H1 (cell line): Measurements from ENCODE around the gene RND2. TPM values are rescaled to one million over a fixed set of nuclear protein-coding genes. Genes with fewer than 3 reads are reported as not detected.

Experiments used
- ATF2 ChIP-seq: IDR thresholded peaks from 2 replicates; pipeline ENCODE4 v1.6.1; 2012; ENCODE audit warnings: low read length, inconsistent platforms
- ATF3 ChIP-seq: IDR thresholded peaks from 2 replicates; pipeline ENCODE4 v1.6.1; 2011; ENCODE audit warnings: low read depth, mild to moderate bottlenecking, low read length; ENCODE audit not compliant: insufficient read depth
- CEBPB ChIP-seq: IDR thresholded peaks from 2 replicates; pipeline ENCODE4 v1.6.1; 2012; ENCODE audit warnings: low read depth, low read length
- CREB1 ChIP-seq: IDR thresholded peaks from 2 replicates; pipeline ENCODE4 v1.6.1; 2012; ENCODE audit warnings: inconsistent platforms
- PHF8 ChIP-seq: fragments of 200-600 bp; sonication (generic); conservative IDR thresholded peaks from 2 replicates; pipeline ENCODE4 v1.7.1; 2012; ENCODE audit warnings: low read depth, mild to moderate bottlenecking, inconsistent platforms, low read length, moderate library complexity
- POLR2AphosphoS5 ChIP-seq: IDR thresholded peaks from 2 replicates; pipeline ENCODE4 v1.6.1; 2011; ENCODE audit warnings: low read depth, low read length
- SIN3A ChIP-seq, 2 experiments: IDR thresholded peaks in 1 of 2; conservative IDR thresholded peaks in 1 of 2; 2 replicates each; pipeline ENCODE4 v1.6.1; 2011 to 2012; ENCODE audit warnings: low read length in 2 of 2, improper control_type of control experiment in 1 of 2, low read depth in 1 of 2, mild to moderate bottlenecking in 1 of 2
- SP2 ChIP-seq: IDR thresholded peaks from 2 replicates; pipeline ENCODE4 v1.6.1; 2012; ENCODE audit warnings: mild to moderate bottlenecking, low read length, inconsistent platforms
- TAF1 ChIP-seq: IDR thresholded peaks from 2 replicates; pipeline ENCODE4 v1.6.1; 2011; ENCODE audit warnings: mild to moderate bottlenecking, low read depth, low read length
- TAF7 ChIP-seq: optimal IDR thresholded peaks from 2 replicates; pipeline ENCODE3; 2011; ENCODE audit warnings: low read depth, mild to moderate bottlenecking, inconsistent platforms, low read length, moderate library complexity, borderline replicate concordance
- TBP ChIP-seq: IDR thresholded peaks from 2 replicates; pipeline ENCODE4 v1.6.1; 2011; ENCODE audit warnings: low read depth, low read length, improper control_type of control experiment
- polyA plus RNA-seq, 7 experiments: library from polyadenylated mRNA; depleted of rRNA in 3 of 7; stranded (reverse) in 5 of 7; unstranded in 2 of 7; fragments of >200 nt in 5 of 7; fragments of 200-250 nt in 2 of 7; gene quantifications; 1 replicate in 5 of 7; 2 replicates in 1 of 7; 4 replicates in 1 of 7; pipeline versions ENCODE4 v1.2.1 to v1.2.3, GENCODE V29; 2011 to 2013; ENCODE audit warnings: missing spikeins in 2 of 7, mixed read lengths in 2 of 7
- total RNA-seq: library from RNA; stranded (reverse); fragmentation: NEBNext Ultra II Directional; extraction: Animal tissue kit (Norgen Biotek cat#: 25700); gene quantifications from 2 replicates; pipeline ENCODE4 v1.2.1, GENCODE V29; 2021

RND2 gene
- total and polyA plus RNA-seq, 2 of the 8 experiments (the other 6 are each of a cell fraction or from before 2014, with no cell fraction given): 51.3 to 61.4 TPM

- TF ChIP-seq ATF2: no peak
- no peak for TF ChIP-seq CEBPB
- TF ChIP-seq CREB1: no peak
- TF ChIP-seq TAF1: no peak
- TF ChIP-seq TAF7: no peak
- no peak for TF ChIP-seq TBP
- no peak for TF ChIP-seq SIN3A (conservative IDR thresholded peaks at IDR 0.05 in 1 of 2, IDR thresholded peaks at IDR 0.05 in 1 of 2; ENCODE audit: low read depth in 1 of 2, low read length in 2 of 2)
- TF ChIP-seq PHF8: no peak
- TF ChIP-seq POLR2AphosphoS5: no peak
- TF ChIP-seq SP2: no peak
- no peak for TF ChIP-seq ATF3
Measured at GRCh38 chr17:43025766-43026537, 921 bp downstream of the RND2 start (continued).
